ENCODE data around the gene CLRN3. TPM values are rescaled to one million over a fixed set of nuclear protein-coding genes. Genes with fewer than 3 reads are reported as not detected.

Gene CLRN3
- total and polyA plus RNA-seq, 2 of the 8 experiments (the other 6 are each of a cell fraction or from before 2014, with no cell fraction given): not detected

DNA sequence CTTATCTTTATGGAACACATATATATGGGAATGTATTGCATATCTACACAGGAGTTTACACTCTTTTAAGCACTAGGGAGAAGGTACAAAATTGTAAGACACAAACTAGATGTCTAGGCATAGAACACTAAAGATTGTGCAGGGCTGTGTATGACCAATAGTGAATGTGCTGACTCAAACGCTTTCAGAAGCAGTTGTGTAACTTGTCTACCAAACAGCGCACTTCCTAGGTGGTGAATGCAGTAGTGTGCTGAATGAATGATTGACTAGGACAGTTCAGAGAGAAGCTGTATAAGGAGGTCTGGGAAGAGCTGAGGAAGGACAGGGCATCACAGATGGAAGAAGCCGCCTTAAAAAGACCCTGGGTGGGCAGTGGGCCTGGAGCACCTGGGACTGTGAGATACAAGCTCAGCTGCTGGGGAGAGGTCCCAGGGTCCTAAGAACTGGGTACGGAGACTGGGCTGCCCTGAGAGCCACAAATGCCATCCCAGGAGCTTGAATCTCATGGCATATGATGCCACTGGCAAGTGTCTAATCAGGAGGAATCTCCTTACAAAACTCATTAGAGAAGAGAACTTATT lies 14.2 kb downstream of the CLRN3 start (continued):
- TF ChIP-seq, protein P1, sequence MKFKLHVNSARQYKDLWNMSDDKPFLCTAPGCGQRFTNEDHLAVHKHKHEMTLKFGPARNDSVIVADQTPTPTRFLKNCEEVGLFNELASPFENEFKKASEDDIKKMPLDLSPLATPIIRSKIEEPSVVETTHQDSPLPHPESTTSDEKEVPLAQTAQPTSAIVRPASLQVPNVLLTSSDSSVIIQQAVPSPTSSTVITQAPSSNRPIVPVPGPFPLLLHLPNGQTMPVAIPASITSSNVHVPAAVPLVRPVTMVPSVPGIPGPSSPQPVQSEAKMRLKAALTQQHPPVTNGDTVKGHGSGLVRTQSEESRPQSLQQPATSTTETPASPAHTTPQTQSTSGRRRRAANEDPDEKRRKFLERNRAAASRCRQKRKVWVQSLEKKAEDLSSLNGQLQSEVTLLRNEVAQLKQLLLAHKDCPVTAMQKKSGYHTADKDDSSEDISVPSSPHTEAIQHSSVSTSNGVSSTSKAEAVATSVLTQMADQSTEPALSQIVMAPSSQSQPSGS (IDR thresholded peaks at IDR 0.05; ENCODE audit: low read length): no peak
- TF ChIP-seq SUZ12 (IDR thresholded peaks at IDR 0.05; ENCODE audit: low read length) (no peak), TBP (IDR thresholded peaks at IDR 0.05; ENCODE audit: low read depth, low read length) (no peak), USF2 (IDR thresholded peaks at IDR 0.05; ENCODE audit: low read length) (no peak)

Measured in H1 (cell line).